Measurements from ENCODE around the gene GRID2. TPM values are rescaled to one million over a fixed set of nuclear protein-coding genes. Genes with fewer than 3 reads are reported as not detected.

The GRID2 gene
- total RNA-seq, 1 donor from 2014 or later: not detected

DNA sequence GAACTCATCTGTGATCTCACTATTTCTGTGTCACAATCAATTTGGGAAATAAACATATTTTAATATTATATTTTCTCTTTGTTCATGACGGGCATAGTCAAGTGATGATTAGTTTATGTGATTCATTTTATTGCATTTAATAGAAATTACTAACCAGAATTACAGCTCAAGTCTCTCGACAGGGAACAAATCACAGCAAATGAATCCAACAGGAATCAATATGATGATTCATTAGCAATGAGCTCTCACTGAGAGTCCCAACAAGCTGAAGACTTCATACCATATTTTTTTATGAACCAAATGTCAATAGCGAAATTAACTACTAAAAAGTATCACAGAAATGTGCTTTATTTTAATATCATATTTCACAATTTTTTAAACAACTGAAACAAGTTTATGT lies 649.7 kb downstream of the GRID2 start:
- DNase-seq (ENCODE audit: low read depth in 2 of 2): no peak

DNA sequence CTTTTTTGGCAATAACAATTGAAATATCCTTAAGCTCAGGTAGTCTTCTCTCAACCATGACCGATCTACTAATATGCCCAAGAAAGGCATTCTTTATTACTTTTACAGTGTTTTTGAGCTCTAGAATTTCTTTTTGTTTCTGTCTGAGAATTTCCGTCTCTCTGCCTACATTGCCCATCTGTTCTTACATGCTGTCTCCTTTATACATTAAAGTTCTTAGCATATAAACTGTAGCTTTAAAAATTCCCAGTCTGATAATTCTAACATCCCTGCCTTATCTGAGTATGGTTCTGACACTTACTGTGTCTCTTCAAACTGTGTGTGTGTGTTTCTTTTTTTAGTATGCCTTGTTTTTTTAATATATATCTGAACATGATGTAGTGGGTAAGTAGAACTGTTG lies 658.1 kb downstream of the GRID2 start:
- DNase-seq (ENCODE audit: low read depth in 2 of 2): no peak

DNA sequence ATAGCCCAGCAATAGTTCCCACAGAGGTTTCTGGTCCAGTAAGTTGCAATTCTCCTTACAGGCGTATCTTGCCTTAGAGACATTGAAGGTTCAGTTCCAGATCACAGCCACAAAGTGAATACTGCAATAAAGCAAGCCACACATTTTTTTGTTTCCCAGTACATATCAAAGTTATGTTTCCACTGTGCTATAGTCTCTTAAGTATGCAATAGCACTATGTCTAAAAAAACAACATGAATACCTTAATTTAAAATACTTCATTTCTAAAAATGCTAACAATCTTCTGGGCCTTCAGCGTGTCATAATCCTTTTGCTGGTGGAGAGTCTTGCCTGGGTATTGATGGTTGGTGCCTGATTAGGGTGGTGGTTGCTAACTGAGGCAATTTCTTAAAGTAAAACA lies 659.1 kb downstream of the GRID2 start:
- DNase-seq (ENCODE audit: low read depth in 2 of 2): no peak

DNA sequence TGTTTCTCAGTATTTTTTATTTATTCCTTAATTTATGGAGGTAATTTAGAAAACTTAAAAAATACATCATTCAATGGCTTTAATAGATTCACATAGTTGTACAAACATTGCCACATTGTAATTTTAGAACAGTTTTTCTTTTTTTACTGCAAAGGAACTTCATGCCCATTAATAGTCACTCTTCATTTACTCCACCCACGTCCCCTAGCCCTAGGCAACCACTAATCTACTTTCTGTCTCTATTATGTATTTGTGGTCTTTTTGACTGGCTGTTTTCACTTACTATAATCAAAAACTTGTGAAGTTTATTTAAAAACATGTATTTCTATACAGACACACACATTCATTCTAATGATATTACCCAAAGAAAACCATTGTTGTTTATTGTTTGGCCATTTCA lies 664.8 kb downstream of the GRID2 start:
- DNase-seq (ENCODE audit: low read depth in 2 of 2): no peak

DNA sequence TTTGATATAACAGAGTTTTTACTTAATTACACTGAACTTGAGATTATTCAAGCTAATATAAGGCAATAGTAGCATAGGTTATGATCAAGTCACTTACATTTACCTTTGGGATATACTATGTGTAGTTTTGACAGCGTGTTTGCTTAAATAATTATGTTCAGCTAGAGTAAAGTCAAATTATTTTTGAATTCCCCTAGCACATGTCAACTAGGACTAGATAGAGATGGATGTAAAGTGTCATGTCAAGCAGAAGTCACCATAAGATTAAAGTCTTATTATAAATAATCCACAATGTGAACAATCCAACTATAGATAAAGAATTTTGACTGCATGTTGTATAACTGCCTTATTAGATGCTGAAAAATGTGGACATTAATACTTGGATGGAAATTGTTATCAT lies 665.2 kb downstream of the GRID2 start:
- no peak for DNase-seq (ENCODE audit: low read depth in 2 of 2)

DNA sequence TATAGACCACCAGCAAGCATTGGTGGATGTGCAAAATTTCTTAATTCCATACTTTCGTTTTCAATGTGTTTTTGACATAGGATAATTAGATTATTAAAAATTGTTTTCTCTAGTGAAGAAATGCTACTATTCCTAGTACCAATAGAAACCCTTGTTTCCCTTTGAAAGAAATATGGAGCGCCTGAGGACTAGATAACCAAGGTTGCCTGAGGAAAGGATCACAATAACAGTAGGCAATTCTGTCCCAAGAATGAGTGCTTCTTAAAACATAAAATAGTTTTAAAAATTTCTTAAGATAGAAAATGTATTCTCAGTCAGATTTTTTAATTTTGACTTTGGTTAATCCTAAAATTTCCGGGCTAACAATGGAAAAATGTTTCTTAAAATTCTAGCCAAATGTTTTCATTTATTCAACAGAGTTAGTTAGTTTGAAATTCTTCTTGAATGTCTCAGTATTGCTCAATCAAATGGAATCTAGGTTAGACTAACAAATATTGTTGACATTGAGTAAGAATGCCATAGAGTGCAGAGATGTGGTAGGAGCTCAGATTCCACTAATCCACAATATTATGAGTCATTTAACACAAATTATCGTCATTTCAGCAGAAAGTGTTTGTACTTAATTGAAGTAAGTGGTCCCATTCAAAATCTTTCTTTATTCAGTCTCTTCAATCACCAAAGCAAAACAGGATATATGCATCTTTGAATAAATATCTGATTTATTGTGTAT lies 666.0 kb downstream of the GRID2 start:
- DNase-seq (ENCODE audit: low read depth in 2 of 2): peak in 1 of 2 donors; percentile 1

DNA sequence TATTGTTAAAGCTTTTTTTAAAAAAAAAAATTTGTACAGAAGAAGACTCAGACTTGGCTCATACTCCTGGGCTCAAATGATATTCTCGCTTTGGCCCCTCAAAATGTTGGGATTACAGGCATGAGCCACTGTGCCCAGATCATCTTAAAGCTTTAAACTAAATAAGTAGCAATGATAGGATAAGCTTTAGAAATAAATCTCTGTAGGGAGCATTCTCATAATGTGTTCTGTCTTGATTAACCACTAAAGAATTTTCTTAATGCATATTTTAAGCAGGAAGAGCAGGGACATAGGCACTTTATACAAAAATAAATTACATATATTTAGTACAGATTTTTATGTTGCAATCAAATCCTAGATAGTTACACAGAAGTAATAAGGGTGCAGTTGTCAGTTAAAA lies 667.2 kb downstream of the GRID2 start:
- no peak for DNase-seq (ENCODE audit: low read depth in 2 of 2)

DNA sequence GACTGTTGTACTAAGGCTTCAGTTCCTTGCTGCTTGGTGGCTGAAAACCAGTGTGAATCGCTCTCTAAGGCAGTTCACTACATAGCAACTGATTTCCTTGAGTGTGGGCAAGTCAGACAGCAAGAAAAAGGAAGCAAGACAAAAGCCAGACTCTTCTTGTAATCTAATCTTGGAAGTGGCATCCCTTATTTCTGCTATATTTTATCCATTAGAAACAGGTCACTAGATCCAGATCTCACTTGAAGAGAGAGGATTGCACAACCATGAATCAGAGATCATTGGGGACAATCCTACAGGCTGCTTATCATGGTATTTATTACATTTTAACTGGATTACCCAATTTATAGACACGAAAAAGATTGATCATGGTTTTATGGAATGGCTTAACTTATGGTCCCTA lies 684.5 kb downstream of the GRID2 start:
- no peak for DNase-seq (ENCODE audit: low read depth in 2 of 2)

DNA sequence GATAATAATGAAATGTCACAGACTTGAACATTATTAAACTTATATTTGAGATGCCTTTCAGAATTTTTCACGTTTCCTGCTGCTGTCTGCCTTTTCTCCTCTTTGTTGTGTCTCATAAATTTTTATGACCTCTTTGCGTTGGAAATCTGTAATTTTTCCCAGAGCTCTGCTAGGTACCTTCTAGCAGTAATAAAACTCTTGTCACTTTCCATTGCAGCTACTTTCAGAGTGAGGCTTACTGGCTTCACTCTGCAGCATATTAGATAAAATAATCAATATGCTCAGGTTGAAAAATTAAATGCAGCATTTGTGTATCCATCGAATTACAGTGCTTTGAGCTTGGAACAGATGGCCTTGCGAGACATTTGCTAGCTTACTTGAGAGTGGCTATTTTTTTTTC lies 689.0 kb downstream of the GRID2 start:
- DNase-seq (ENCODE audit: low read depth in 2 of 2): no peak

DNA sequence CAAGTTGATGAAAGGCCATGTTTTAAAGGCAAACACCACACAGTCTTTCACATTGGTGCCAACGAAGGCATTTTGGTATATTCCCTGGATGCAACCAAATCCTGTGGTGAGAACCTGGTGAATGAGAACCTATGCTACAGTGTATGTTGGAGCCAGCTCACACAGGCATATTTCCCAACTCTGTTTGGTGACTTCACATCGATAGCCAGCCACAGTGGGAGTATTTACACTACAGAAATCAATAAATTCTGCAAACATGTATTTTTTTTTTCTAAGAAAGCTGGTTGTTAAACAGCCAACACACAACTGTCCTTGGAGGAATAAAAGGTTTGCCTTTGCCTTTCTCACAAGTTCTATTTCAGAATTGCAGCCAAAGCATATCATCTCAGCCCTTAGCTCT lies 691.0 kb downstream of the GRID2 start:
- no peak for DNase-seq (ENCODE audit: low read depth in 2 of 2)

DNA sequence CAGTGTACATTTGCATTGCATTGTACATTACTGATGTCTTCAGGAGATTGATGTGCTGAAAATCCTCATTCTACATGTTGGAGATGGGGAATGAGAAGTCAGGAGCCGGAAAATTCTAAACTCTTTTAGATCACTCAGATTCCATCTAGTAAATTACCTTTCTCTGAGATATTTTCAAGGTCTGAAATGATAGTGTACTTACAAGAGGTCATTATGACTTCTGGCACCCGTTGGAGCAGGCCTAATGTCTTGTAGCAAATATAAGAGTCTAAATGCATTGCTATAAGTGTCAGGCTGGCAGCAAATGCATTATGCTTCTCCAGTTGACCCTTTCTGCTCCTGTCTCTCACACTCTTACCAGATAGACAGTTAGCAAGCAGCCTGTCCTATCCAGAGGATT lies 692.8 kb downstream of the GRID2 start:
- no peak for DNase-seq (ENCODE audit: low read depth in 2 of 2)

DNA sequence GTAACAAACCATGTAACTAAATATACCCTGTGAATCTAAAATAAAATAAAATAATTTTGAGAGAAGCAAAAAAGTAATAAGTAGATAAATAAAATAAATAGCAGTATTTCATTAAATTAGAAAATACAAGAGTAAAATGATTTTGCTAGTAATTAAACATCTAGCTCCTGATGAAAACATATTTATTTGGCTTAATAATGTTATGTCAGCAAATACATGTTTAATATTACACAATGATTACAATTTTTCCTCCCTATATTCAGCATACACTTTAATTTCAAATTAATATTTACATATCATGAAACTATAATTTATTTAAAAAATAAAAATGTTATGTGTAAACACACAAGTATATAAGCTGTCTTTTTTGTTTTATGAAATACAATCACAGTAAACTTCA lies 697.1 kb downstream of the GRID2 start:
- no peak for DNase-seq (ENCODE audit: low read depth in 2 of 2)

DNA sequence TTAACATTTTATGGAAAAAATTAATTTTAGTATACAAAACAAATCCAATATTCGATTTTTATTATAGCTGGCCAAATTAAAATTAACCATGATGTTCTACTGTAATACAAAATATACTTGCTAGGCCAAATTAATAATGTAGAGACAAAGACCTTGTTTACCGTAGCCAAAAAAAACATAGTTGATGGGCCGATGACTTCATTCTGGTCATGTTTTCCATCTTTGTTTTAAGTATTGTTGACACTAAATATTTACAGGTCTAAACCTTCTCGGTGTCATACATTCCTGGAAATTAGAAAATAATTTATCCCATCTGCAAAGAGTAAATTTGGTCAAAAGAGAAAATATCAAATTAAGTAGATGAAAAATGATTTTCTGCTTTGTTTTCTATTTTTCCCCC lies 698.5 kb downstream of the GRID2 start:
- no peak for DNase-seq (ENCODE audit: low read depth in 2 of 2)

DNA sequence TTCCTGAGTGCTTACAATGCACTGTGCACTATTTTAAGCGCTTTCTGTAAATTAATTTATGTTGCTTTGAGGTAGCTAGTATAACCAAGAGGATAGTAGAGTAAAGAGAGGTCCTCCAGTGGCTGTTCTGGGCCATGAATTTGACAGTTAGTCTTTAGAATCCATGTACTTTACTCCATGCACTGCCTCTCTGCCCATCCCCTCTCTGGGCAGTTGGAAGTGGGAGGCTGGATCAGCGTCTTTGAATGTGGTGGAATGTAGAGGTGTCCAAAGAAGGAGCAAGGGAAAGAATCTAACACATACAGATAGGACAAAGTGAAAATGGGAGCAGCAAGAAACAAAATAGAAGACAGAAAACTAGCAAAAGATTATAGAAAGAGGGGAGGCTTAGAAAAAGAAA lies 712.6 kb downstream of the GRID2 start:
- DNase-seq (ENCODE audit: low read depth in 2 of 2): no peak

DNA sequence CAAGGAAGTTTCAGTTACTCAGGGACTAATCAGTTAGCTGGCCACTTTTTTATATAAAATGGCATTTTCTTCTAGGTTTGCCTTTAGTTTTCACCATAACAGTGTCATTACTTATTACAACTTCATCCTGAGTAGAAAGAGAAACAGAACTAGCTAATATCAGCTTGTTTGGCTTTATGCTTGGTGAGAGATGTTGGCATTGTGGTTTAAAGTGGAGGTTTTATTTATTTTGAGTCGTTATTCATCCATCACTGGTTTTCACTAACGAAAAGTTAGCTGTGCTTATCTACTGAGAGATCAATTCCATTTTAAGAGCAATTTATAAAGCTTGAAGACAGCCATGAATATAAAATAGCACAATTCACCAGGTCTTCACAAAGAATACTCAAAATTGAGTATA lies 714.5 kb downstream of the GRID2 start:
- DNase-seq (ENCODE audit: low read depth in 2 of 2): no peak

DNA sequence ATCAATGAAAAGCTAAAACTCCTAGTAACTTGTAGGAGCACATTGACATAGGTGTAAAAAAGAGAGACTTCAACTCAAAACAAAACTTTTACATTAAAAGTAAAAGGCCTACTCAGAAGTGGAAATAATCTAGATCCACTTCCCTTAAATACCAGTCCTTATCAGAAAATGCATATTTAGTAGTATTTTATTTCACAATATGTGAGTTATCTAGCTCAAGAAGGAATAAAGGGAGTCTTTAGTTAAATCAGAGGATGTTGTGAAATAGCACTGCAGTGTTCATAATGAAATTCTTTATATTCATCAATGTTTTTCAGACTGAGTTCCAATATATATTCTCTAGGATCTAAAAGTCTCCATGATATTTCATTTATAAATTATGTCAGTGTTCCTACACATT lies 715.0 kb downstream of the GRID2 start:
- DNase-seq (ENCODE audit: low read depth in 2 of 2): no peak

DNA sequence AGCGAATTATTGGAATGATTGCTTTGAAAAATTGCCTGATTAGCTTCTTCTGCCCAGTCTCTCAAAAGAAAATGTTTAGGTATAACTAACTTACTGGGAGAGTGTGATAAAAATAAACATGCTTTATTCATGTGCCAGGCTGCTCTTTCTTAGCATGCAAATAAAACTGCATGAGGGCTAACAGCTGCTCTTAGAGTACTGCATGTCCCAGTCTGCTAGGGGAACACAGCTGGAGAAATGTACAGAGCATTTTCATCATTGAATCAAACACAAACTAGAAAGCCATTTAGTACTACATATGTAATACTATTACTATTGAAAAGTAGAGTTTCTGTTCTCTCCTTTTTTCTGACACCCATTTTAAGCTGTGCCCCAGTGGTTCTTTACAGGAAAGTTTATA lies 726.0 kb downstream of the GRID2 start:
- no peak for DNase-seq (ENCODE audit: low read depth in 2 of 2)

DNA sequence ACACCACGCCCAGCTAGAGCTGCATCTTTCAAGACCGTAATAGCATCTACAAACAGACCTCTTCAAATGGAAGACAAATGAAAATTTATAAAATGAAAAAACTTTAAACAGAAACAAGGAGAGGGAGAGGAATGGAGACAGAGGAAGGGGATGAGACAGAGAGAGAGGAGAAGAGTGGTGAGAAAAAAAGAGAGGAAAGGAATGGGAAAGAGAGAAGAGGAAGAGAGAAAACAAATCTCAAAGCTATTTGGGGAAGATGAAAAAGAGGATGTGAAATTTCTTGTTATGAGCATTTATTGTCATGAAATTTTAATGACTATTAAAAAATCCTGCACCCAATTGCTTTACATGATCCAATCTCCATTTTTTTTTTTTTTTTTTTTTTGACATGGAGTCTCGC lies 726.9 kb downstream of the GRID2 start:
- DNase-seq (ENCODE audit: low read depth in 2 of 2): no peak

DNA sequence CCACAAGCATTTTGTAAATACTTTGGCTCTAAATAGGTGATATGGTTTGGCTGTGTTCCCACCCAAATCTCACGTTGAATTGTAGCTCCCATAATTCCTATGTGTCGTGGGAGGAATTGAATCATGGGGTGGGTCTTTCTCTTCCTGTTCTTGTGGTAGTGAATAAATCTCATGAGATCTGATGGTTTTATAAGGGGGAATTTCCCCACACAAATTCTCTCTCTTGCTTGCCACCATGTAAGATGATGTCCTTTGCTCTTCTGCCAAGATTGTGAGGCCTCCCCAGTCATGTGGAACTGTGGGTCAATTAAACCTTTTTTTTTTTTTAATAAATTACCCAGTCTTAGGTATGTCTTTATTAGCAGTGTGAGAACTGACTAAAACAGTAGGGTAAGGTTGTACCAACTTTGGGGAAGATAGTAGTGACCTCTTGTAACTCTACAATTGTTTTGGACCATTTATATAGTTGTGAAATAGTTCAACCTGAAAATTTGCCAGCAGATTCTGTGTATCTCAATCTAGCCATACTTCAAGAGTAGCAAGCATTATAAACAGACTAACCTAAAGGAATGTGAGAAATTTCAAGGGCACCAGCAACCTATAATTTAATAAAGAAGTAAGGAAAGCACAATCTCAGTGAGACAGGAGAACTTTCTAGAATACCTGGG lies 727.8 kb downstream of the GRID2 start:
- no peak for DNase-seq (ENCODE audit: low read depth in 2 of 2)

DNA sequence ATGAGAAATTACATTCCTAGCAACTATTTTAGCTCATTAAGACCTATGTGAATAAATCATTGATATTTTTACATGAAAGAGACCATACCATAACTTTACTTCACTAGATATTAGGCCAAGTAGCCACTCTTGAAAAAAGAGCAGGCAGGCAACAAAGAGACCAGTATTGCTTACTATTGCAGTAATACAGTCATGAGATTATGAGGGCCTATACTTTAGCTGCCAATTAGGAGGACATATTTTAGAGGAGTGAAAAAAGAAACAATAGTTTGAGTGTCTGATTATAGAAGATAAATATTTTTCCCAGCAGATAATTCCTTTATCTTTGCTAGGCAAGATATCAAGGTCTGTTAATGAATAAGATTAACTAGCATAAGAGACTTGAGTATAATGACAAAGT lies 739.0 kb downstream of the GRID2 start:
- DNase-seq (ENCODE audit: low read depth in 2 of 2): no peak

DNA sequence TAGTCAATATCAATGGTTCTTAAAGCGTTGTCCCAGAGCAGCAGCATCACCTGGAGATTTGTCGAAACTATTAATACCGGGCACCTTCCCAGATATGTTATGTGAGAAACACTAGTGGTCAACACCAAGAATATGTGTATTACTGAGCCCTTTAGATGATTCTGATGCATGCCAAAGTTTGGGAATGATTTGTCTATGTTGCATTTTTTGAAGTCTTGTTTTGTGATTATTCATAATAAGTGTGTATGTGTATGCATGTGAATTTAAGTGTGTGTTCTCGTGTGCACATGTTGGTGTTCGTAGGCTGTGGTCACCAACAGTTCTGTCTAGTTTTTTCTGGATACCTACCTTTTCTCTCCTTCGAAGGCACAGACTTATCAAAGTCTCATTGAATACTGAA lies 749.4 kb downstream of the GRID2 start:
- DNase-seq (ENCODE audit: low read depth in 2 of 2): no peak

DNA sequence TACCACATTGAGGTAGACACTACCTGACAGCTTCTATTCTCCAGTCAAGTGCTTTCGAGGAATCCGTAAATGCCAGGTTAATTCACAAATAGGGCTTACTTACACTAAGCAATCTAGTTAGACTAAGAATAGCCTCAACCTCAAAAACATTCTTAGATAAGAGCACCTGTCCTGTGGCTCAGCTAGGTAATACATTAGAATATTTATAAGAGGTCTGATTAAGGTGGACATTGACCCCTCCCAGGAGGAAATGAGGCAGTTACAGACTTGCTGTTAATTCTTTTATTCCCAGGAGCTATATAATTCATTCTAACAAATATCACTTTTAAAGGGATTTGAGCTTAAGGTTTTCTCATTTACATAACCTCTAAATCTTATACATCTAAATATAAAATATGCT lies 758.1 kb downstream of the GRID2 start:
- no peak for DNase-seq (ENCODE audit: low read depth in 2 of 2)

DNA sequence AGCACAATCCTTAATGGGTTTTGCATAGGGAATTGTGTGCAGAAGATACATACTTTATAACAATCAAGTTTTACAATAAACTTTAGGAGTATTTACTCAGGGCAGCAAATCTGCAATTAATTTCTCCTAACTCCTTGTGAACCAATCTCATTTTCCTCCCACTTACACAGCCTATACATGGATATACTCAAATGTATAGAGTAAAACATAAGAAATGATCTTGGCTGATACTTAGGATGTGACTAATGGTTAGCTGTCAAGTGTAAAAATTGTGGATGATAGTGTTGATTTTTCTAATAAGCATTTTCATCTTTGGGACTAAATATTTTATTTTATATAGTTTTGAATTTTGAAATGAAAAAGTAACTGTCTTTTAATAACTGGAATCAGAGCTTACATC lies 759.6 kb downstream of the GRID2 start:
- DNase-seq (ENCODE audit: low read depth in 2 of 2): no peak

DNA sequence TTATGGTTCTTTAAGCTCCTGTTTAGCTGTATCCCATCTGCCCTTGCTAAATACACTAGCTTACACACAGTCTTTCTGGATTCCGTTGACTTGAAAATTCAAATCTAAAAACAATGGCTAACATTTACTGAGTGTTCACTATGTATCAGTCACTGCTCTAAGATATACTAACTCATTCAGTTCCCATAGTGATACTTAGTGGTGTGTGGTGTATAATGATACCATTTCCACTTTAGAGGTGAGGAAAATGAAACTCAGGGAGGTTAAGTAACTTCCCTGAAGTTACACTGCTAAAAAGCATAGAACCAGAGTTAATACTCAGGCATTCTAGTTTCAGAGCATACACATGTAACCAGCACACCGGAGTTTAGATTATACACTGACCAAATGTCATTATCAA lies 762.0 kb downstream of the GRID2 start:
- DNase-seq (ENCODE audit: low read depth in 2 of 2): no peak
